Muscle of leg (tissue), 11 donors: ENCODE results near the gene PEX5. TPM values are rescaled to one million over a fixed set of nuclear protein-coding genes. Genes with fewer than 3 reads are reported as not detected.
"Not testable (repeated sequence)": the region's sequence is repeated elsewhere in the genome, so short reads cannot be mapped to it uniquely, and the experiment has no call there.

Source experiments
- DNase-seq: peaks from one replicate; pipeline ENCODE4 v3.0.0; 2013
- H3K27ac ChIP-seq: one replicate; pipeline ENCODE4 v1.5.1; 2013; ENCODE audit warnings: mild to moderate bottlenecking, low read length, control low read depth
- H3K27me3 ChIP-seq: one replicate; pipeline ENCODE4 v1.6.1; 2013; ENCODE audit warnings: low read length; ENCODE audit not compliant: control insufficient read depth, insufficient read depth
- H3K36me3 ChIP-seq: one replicate; pipeline ENCODE4 v1.6.1; 2013; ENCODE audit warnings: low read length; ENCODE audit not compliant: control insufficient read depth, insufficient read depth
- H3K4me1 ChIP-seq: one replicate; pipeline ENCODE4 v1.6.1; 2013; ENCODE audit warnings: low read length; ENCODE audit not compliant: control insufficient read depth, insufficient read depth
- H3K4me3 ChIP-seq: one replicate; pipeline ENCODE4 v1.5.1; 2013; ENCODE audit warnings: low read length, control low read depth
- H3K9me3 ChIP-seq: replicated peaks from 2 replicates; pipeline ENCODE4 v1.6.1; 2013; ENCODE audit warnings: low read depth, low read length; ENCODE audit not compliant: control insufficient read depth
- WGBS: methylation state at CpG from one replicate; pipeline ENCODE4 v1.1.5; 2013; ENCODE audit warnings: missing lambda C conversion rate; ENCODE audit not compliant: insufficient coverage; 5-methylcytosine and 5-hydroxymethylcytosine counted together
- polyA plus RNA-seq, 8 donors: library from polyadenylated mRNA; unstranded; fragments of 120-200 nt; gene quantifications; one replicate each; pipeline versions ENCODE4 v1.2.1 to v1.2.3, GENCODE V29; 2013; ENCODE audit warnings: inconsistent platforms in 1 of 8, low replicate concordance in 1 of 8; ENCODE audit not compliant: insufficient read length in 8 of 8, insufficient read depth in 1 of 8
- total RNA-seq: library from RNA; stranded (reverse); fragments of 120-200 nt; gene quantifications from one replicate; pipeline ENCODE4 v1.2.4, GENCODE V29; 2013

PEX5 gene
- total and polyA plus RNA-seq, 9 donors, result 26.0 to 44.8 (median 38.4) TPM

- WGBS, result no CpG with 5 or more reads among the region's 2 CpGs
- not testable (repeated sequence) for H3K27ac ChIP-seq, H3K27me3 ChIP-seq
Measured at GRCh38 chr12:7186058-7186457, 3.4 kb upstream of the PEX5 start.

GRCh38 chr12:7188562-7189397, 706 bp upstream of the PEX5 start:
- peak; percentile 73 for DNase-seq
- 2% methylated on average over 15 of the region's 21 CpGs for WGBS

More at GRCh38 chr12:7186058-7186457, 3.4 kb upstream of the PEX5 start:
- H3K4me1 ChIP-seq, result peaks cover 20% of the 10 kb centered on the region
- H3K9me3 ChIP-seq, H3K4me3 ChIP-seq, H3K36me3 ChIP-seq, DNase-seq: not testable (repeated sequence)

DNA sequence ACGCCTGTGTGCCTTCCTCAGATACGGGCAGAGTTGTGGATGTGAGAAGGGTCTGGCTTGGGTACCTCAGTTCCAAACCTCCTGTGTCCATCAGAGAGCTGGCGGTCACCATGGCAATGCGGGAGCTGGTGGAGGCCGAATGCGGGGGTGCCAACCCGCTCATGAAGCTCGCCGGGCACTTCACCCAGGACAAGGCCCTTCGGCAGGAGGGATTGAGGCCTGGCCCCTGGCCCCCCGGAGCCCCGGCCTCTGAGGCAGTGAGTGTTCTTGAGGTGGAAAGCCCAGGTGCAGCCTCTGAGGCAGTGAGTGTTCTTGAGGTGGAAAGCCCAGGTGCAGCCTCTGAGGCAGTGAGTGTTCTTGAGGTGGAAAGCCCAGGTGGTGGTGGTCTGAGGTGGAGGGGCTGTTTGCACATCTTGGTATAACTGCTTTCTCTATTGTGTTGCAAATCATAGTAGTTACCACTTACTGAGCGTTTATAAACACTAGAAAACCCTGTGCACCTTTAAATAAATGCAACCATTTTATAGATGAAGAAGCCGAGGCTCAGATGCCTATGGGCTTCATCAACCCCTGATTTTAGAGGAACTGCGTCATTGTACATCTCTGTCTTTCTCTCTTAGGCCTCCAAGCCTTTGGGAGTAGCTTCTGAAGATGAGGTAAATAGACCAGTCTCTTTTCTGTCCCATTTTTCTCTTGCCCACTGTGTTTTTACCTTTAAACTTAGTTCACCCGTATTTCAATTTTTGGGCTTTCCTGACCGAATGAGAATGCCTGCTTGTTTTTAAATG, 976 bp downstream of the PEX5 start:
- DNase-seq, result peak; percentile 34
- H3K36me3 ChIP-seq, result peaks cover 14% of the 10 kb centered on the region
- WGBS, result 12% methylated on average over 13 of the region's 17 CpGs
- H3K4me1 ChIP-seq, result peaks cover 22% of the 10 kb centered on the region
- H3K27ac ChIP-seq, result peak overlapping the region; percentile 79
- H3K9me3 ChIP-seq, result no peaks in the 10 kb centered on the region
- H3K27me3 ChIP-seq, result no peaks in the 10 kb centered on the region
- peak overlapping the region; percentile 76 for H3K4me3 ChIP-seq

More at GRCh38 chr12:7188562-7189397, 706 bp upstream of the PEX5 start:
- peak overlapping the region; percentile 88 for H3K27ac ChIP-seq
- H3K27me3 ChIP-seq, result no peaks in the 10 kb centered on the region
- H3K36me3 ChIP-seq, result peaks cover 11% of the 10 kb centered on the region
- H3K4me3 ChIP-seq, result peak overlapping the region; percentile 77
- peaks cover 22% of the 10 kb centered on the region for H3K4me1 ChIP-seq
- H3K9me3 ChIP-seq, result no peaks in the 10 kb centered on the region

GRCh38 chr12:7193674-7194073, 4.2 kb downstream of the PEX5 start:
- H3K9me3 ChIP-seq, result no peaks in the 10 kb centered on the region
- no peak overlapping the region for H3K27ac ChIP-seq
- DNase-seq, result no peak
- peaks cover 16% of the 10 kb centered on the region for H3K4me1 ChIP-seq
- H3K4me3 ChIP-seq, result no peak overlapping the region
- H3K36me3 ChIP-seq, result peaks cover 18% of the 10 kb centered on the region
- WGBS, result no CpG with 5 or more reads among the region's 2 CpGs
- H3K27me3 ChIP-seq, result no peaks in the 10 kb centered on the region

DNA sequence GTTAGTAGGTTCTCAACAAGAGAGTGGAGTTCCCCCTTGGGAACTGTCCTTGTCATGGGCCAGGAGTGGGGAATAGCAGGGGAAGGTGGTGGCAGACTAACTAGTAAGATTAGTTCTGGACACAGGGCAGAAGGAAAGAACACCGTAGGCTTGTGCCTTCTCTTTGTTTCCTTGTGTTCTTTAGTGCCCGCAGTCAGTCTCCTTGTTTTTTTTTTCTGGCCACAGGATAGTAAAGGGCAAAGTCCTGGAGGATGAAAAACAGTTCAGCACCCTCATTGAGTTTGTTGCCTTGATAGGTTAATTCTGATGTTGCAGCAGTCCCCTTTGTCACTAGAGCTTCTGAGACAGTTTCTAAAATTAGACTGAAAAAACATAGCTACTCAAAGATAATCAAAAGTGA, 8.4 kb downstream of the PEX5 start:
- no peak overlapping the region for H3K4me3 ChIP-seq
- 83% methylated on average over 2 of the region's 2 CpGs for WGBS
- H3K27ac ChIP-seq, result no peak overlapping the region
- no peaks in the 10 kb centered on the region for H3K4me1 ChIP-seq
- H3K27me3 ChIP-seq, result no peaks in the 10 kb centered on the region
- no peak for DNase-seq
- no peaks in the 10 kb centered on the region for H3K9me3 ChIP-seq
- H3K36me3 ChIP-seq, result peaks cover 26% of the 10 kb centered on the region

GRCh38 chr12:7203109-7203508, 13.6 kb downstream of the PEX5 start:
- Histone ChIP-seq H3K4me3 (no peak overlapping the region), H3K4me1 (peaks cover 6% of the 10 kb centered on the region), H3K27ac (no peak overlapping the region), H3K27me3 (no peaks in the 10 kb centered on the region), H3K9me3 (no peaks in the 10 kb centered on the region), H3K36me3 (peaks cover 38% of the 10 kb centered on the region)
- WGBS, result no CpG with 5 or more reads among the region's 4 CpGs
- no peak for DNase-seq

- DNase-seq, result no peak
- H3K27ac ChIP-seq, result no peak overlapping the region
- peaks cover 6% of the 10 kb centered on the region for H3K4me1 ChIP-seq
Measured at GRCh38 chr12:7205091-7205490, 15.6 kb downstream of the PEX5 start.

GRCh38 chr12:7206691-7207090, 17.2 kb downstream of the PEX5 start:
- Histone ChIP-seq H3K27ac (no peak overlapping the region), H3K27me3 (no peaks in the 10 kb centered on the region), H3K4me1 (peaks cover 6% of the 10 kb centered on the region), H3K9me3 (no peaks in the 10 kb centered on the region), H3K4me3 (no peak overlapping the region), H3K36me3 (peaks cover 57% of the 10 kb centered on the region)
- DNase-seq, result no peak
- WGBS, result no CpG with 5 or more reads among the region's 3 CpGs

More at GRCh38 chr12:7205091-7205490, 15.6 kb downstream of the PEX5 start:
- Histone ChIP-seq H3K4me3 (no peak overlapping the region), H3K27me3 (no peaks in the 10 kb centered on the region), H3K9me3 (no peaks in the 10 kb centered on the region), H3K36me3 (peaks cover 49% of the 10 kb centered on the region)

GRCh38 chr12:7207866-7208625, 18.6 kb downstream of the PEX5 start:
- 97% methylated on average over 8 of the region's 10 CpGs for WGBS
- no peak overlapping the region for H3K4me3 ChIP-seq
- peaks cover 6% of the 10 kb centered on the region for H3K9me3 ChIP-seq
- H3K36me3 ChIP-seq, result peaks cover 46% of the 10 kb centered on the region
- H3K27ac ChIP-seq, result no peak overlapping the region
- H3K27me3 ChIP-seq, result no peaks in the 10 kb centered on the region
- peaks cover 6% of the 10 kb centered on the region for H3K4me1 ChIP-seq
- DNase-seq, result peak; percentile 52

GRCh38 chr12:7209958-7210357, 20.5 kb downstream of the PEX5 start:
- H3K9me3 ChIP-seq, result peaks cover 6% of the 10 kb centered on the region
- 97% methylated on average over 9 of the region's 14 CpGs for WGBS
- DNase-seq, result no peak
- H3K4me1 ChIP-seq, result peaks cover 6% of the 10 kb centered on the region
- peaks cover 40% of the 10 kb centered on the region for H3K36me3 ChIP-seq
- no peak overlapping the region for H3K27ac ChIP-seq
- H3K4me3 ChIP-seq, result no peak overlapping the region
- no peaks in the 10 kb centered on the region for H3K27me3 ChIP-seq
